NCI-H748 treated with DMSO at 0.1 percent for 48 hours (cell line): ENCODE data around the gene RALGAPA2.

Source experiments
- DNase-seq: peaks from one replicate; lab custom pipeline; 2025; lab: John Stamatoyannopoulos, UW

Gene RALGAPA2

DNA sequence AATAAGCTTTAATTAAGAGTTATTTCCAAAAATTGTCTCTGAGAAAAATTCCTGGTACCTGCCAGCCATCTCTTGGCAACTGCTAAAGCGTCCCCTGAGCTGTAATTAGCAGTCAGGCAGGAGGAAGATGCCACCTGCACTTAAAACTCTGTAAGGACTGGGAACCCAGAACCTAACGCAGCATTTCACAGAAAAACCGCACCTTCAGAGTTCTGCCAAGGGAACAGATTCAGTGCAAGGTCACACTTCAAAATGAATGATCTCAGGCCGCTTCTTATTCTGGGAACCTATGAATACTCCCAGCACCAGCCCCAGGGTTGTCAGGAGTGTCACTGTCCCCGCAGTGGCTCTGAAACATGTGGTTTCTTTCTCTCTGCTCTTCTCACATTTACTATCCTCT lies 307.8 kb downstream of the RALGAPA2 start:
- DNase-seq, result no peak

DNA sequence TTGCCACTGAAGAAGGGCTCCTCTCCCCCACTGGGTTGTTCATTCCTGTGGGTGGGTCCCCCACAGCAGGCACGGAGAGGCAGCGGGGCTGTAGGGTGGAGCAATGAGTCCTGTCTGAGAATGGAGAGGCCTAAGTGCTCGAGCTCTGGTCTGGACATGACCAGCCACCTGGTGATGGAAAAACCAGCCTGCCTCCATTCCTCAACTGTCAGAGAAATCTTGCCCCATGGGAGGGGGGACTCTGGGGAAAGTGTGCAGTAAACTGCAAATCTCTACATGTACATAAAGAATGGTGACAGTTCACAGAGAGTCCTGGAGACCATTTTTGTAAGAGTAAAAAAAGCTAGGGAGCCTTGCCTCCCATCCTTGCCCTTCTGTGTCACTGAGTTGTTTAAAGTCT lies 310.5 kb downstream of the RALGAPA2 start:
- DNase-seq, result no peak

DNA sequence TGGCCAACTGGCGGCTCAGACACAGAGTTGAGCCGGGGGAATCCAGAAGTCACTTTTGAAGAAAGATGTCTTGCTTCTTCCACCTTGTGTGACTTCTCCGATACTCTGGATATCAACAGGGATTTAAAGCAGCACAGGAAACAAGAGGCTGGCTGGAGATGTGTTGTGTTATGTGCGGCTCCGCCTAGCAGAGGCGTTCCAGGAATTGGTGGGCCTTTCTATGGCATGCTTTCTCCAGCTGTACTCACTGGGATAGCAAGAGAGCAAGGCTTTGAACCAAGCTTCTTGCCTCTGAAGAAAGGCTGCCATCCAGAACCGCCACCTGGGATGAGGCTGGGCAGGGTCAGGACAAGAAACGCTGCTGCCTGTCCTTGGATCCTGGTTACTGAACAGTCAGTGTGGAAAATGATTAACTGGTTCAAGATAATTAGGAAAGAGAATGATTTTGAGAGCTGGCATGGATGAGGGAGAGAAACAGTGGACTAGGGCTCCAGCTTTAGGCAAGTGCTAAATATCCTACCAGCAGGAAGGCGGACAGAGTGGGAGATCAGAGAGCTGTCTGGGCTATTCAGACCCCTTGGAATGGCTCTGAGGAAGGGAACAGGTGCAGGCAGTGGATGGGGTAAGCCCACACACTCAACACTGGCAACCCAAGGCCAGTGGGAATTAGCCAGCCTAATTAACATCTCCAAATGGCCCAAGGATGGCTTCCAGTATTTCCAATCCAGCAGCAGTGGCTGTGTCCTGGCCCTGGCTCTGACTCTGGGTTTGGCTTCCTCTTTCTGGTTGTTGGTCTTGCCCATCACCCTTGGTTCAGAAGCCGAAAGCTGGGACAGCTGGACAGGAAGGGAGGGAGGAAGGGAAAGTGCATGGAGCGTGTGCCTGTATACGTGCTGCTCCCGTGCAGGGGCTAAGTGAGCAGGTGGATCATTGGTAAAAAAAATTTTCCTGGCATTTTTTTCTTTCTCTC lies 312.6 kb downstream of the RALGAPA2 start:
- no peak for DNase-seq

DNA sequence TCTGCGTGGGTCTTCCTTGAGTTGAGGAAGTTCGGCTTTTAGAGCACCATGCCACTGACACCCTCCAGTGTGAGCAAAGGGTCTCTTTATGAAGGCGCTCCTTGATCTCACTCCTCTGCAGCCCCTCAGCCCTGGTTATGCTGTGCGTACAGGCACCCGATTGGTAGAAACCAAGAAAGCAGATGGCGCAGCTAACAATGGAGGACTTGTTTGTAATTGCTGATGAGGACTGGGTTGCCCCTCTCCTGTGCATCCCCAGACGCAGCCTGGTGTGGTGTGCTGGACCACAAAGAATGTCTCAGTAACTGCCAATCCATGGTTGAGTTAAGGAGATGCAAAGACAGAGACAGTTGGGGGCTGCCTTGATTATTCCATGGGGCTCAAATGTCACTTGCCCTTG lies 314.3 kb downstream of the RALGAPA2 start:
- DNase-seq, result no peak

DNA sequence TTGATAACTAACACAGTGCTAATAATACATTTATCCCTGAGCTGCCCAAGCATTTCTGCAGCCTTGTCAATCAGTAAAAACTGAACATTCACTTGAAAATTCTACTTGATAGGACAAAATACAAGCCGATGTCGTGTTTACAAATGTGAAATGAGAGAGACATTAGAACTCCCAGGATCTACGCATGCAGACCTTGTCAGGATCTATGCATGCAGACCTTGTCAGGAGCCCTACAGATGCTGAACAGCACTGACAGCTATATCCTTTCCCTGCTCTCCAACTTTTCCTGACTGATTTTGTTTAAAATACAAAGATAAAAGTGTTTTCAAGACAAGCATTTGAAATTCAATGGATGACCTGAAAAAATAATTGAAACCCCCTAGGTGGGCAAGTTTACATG lies 315.6 kb downstream of the RALGAPA2 start:
- DNase-seq, result no peak

DNA sequence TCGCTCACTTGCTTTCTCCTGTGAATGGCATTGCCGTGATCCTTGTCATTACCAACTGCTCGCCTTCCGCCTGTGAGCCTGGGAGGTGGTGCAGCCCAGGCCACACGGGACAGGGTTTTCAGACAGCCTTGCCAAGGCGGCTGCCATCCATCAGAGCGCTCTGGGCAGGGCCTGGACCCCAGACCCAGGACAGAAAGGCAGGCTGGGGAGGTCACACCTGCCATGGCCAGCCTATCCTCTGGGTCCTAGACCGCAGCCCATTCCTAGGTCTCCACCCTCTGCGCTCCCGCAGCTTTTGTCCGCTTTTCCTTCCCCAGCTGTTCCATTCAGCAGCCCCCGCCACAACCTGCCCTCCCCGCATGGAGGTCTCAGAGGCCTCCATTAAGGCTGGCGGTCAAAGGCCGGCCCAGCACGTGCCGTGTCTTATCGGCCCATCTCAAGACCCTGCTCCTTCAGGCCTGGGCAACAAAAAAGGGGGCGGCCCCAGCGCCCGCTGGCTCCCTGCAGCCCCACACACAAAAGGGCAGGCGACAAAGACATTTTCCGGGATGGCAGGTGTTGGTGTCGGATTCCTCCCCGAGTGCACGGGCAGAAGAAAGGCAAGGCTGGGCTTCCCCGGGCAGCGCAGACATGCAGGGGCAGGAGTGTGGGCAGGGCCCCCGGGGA lies 316.4 kb downstream of the RALGAPA2 start:
- peak; percentile 84 for DNase-seq

DNA sequence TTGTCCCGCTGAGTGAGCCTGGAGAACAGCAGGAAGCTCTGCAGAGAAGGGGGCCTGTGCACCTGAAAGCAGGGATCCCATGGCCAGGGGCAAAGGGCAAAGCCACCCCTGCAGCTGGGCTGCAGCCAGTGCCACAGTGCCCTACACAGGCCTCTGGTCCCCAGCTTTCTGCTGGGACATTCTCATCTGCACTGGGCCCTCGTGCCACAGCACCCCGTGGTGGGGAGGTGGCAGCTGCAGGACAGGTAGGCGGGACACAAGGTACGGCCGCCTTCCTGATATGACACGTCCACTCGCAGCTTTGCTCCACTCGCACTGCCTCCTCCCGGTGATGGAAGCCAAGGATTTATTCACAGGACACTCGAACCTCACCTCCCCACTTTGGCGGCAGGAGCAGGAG lies 317.4 kb downstream of the RALGAPA2 start:
- DNase-seq, result no peak

DNA sequence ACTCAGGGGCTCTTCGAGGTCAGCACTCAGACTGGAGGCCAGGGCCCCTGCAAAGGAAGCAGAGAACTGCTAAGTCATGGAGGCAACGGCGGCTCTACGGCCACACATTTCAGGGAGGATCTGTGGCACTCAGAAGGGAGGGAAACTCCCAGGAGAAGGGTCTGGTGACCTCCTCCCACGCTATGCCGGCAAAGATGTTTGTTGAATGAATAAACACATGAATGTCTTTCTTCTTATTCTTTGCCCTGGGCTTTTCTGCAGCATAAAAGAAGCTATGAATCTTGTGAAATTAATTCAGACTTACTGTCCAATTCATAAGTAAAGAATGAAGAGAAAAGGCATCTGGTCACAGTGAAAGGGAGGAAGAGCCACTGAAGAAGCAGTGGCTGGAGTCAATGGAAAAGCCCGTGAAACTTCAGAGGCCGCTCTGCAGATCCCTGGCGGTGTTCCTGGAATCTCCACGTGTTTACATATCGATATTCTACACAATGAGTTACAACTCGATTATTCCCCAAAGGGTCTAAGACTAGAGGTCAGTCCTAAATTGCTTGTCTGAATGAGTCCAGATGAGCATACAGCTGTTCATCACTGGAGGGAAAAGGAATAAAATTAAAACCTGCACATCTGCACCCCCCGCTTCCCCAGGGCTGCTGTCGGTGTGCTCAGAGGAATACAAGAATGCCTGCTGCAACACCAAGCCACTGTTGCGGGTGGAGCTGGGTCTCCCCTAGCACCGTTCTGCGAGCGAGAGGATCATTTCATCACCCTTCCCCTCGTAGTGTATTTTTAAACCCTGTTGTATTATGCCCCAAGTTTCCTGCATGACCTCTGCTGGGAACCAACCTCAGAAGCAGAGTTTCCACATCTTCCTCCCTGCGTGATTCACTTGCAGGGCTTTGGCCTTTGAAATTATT lies 319.0 kb downstream of the RALGAPA2 start:
- DNase-seq, result no peak

DNA sequence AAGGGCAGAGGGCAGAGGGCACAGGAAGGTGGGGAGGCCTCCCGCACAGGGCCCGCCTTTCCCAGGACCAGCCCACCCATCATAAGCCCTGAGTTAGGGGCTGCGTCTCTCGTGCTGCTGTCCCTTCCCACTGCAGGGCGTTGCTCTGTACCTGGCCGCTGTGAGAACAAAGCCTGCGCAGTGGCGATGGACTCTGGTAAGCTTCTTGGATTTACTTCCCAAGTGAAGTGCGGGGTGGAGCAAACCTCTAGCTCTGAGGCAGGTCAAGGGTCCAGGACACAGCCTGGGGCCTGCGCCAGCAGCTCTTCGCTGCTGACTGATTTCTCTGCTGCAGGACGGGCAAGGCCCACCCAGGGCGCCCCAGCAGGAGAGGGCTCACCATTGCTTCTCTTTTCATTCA lies 320.7 kb downstream of the RALGAPA2 start:
- DNase-seq, result no peak

DNA sequence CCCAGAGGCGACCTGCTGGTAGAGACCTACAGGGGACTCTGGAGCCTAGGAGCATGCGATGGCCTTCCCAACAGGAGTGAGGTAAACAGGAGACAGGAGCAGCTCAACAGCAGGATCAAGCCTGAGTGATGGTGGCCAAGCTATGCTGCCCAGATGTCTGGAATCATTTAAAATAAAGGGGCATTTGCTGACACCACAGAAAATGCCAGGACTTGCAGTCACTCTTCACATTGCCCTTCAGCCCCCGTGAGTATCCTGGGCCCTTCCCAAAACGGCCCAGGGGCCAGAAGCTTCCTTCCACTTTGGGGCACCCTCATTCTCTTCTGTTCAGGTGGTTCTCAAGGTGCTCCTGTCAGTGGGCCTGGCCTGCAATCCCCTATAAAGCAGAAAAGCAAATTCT lies 321.3 kb downstream of the RALGAPA2 start:
- no peak for DNase-seq

DNA sequence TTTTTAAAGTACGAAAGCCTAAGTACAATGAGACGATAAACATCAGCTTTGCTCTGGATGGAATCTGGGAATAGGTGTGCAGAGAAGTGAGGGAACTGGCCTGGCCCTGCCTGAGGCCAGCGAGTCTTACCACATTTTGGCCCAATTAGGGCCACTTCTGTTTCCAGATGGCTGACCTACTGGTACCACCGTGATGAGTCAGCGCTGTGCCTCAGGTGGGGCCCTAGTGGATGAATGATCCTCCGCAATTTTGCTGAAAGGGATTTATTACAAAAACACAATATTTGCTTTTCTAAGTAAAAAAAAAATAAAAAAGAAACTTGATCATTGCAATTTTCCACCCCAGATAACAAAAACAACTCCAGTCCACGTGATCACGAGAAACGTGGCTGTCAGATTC lies 322.1 kb downstream of the RALGAPA2 start:
- no peak for DNase-seq

DNA sequence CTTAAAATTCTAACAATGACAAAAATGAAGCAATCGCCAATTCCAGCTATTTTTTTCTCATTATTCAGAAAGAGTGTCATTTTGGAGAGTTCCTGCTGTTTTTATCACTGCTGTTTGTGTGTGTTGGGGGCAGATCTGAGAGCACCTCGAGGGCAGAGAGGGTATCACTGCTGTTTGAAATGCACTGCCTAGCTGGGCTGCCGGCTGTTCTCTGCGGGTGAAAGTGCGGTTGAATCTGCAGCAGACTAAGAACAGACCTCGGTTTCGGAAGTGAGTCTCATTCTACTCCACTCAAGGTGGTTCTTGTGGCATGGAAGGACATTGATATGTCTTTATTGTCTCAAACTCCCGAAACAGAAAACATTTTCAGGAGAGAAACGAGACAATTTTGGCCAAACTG lies 326.3 kb downstream of the RALGAPA2 start:
- no peak for DNase-seq

DNA sequence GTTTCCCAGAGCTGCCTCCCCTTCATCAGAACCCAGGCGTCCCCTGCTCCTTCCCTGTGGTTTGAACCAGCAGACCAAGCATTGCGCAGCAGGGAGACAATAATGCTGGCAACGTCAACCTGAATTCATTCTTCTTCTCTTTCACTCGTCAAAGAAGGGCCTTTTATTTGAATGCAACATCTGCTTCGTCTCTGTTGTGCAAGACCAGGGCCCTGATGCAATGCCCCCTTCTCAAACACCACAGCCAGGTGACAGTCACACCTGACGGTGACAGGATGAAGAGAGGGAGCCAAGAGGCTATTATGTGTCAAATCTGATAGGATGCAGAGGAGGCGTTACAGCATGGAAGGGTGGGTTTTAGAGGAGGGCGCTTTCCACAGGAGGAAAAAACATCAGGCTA lies 336.6 kb downstream of the RALGAPA2 start:
- DNase-seq, result peak; percentile 96

DNA sequence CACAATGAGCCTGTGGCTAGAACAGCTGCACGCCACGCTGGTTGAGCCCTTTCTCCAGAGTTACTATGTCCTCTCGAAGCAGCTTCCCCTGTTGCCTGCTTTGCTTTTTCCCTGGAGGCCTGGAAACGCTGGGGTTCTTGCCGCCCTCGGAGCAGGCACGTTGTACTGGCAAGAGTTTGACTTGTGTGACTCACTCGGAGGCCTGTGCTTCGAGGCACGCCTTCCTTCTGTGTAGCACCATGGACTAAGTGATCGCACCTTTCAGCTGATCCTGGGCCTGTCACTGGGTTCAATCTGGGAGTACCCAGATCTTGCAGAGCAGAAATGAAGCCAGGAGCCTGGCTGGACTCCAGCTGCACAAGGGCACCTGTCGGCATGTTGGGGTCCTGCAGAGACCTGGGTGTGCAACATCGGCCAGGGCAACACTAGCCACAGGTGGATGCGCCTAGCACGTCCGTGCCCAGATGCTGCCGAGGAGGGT lies 339.3 kb downstream of the RALGAPA2 start:
- no peak for DNase-seq

DNA sequence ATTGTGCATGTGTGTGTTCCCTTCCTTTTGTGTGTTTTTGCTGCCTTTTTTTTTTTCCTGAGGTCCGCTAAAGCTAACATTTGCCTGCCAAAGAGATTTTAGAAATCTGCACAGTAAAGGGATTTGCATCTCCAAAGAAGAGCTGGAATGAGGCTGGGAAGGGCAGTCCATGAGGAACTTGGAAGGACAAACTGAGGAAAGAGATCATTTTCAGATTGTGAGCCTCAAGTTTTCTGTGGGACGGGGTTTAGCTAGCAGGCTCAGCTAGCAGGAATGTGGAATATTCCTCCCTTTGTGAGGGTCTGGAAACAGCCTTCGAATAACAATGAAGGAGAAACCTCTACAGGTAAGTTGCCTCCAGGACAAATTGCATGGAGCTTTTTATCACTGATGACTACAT lies 340.8 kb downstream of the RALGAPA2 start:
- DNase-seq, result no peak

DNA sequence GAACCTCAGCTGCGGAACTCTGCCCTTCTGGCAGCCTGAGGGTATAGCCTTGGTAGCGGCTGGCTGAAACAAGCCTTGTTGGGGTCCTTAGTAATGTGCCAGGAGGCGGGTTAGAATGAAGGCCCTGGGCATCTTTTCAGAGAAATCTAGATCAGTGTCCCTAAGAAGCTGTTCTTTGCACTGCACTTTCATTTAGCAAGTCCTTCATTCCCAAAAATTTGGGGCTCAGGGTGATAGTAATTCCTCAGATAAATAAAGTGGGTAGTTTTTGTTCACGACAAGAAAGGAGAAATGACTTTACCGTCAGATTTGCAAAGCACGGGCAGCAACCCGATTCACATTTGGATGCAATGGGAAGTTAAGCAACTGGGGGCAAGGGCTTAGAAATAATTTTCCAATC lies 341.4 kb downstream of the RALGAPA2 start:
- DNase-seq, result peak; percentile 45

DNA sequence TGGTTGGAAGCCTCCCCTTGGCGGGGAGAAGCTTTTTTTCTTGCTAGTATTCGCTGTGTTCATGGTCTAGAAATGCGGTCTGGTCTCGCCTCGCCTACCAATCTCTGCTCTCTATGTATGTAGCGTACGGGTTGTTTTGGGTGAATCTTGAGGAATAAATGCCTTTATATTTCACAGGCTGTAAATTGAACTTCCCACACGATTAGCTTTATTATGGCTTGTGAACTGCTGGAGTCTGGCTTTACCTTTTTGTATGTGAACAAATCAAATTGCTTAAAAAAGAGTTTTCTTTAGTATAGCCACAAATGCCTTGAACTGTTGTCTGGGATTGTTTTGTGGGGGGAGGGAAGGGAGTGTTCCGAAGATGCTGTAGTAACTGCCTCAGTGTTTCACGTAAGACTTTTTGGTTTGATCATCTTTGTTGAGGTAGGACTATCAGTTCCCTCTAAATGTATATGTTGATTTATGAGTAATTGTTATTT lies 342.3 kb downstream of the RALGAPA2 start:
- peak; percentile 58 for DNase-seq

DNA sequence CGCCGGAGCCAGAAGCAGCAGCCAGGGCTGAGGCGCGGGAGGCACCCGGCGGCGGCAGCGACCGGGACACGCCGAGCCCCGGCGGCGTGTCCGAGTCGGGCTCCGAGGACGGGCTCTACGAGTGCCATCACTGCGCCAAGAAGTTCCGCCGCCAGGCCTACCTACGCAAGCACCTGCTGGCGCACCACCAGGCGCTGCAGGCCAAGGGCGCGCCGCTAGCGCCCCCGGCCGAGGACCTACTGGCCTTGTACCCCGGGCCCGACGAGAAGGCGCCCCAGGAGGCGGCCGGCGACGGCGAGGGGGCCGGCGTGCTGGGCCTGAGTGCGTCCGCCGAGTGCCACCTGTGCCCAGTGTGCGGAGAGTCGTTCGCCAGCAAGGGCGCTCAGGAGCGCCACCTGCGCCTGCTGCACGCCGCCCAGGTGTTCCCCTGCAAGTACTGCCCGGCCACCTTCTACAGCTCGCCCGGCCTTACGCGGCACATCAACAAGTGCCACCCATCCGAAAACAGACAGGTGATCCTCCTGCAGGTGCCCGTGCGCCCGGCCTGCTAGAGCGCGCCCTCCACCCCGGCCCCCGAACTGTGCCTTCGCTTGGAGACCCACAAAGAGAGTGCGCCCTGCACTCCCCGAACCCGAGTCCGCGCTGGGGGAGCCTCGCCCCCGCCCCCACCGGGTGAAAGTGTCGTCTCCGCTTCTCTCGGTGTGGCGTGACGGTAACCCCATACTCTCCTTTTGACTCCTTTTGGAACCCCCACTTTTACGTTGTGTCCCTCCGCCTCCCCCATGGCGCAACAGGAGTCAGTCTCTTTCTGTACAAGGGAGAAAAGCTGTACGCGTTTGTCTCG lies 343.0 kb downstream of the RALGAPA2 start:
- peak; percentile 74 for DNase-seq

DNA sequence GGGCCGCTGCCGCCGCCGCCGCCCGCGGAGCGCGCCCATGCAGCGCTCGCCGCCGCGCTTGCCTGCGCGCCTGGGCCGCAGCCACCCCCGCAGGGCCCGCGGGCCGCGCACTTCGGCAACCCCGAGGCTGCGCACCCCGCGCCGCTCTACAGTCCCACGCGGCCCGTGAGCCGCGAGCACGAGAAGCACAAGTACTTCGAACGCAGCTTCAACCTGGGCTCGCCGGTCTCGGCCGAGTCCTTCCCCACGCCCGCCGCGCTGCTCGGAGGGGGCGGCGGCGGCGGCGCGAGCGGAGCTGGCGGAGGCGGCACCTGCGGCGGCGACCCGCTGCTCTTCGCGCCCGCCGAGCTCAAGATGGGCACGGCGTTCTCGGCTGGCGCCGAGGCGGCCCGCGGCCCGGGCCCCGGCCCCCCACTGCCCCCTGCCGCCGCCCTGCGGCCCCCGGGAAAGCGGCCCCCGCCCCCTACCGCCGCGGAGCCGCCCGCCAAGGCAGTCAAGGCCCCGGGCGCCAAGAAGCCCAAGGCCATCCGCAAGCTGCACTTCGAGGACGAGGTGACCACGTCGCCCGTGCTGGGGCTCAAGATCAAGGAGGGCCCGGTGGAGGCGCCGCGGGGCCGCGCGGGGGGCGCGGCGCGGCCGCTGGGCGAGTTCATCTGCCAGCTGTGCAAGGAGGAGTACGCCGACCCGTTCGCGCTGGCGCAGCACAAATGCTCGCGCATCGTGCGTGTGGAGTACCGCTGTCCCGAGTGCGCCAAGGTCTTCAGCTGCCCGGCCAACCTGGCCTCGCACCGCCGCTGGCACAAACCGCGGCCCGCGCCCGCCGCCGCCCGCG lies 343.8 kb downstream of the RALGAPA2 start:
- peak; percentile 42 for DNase-seq
